Neutrophil (primary cell): ENCODE data around the gene RAB31.

Experiments
- H3K27ac ChIP-seq: fragments of 200-600 bp; sonication (generic); 2 replicates; pipeline ENCODE4 v1.5.1; 2016; ENCODE audit warnings: mild to moderate bottlenecking, moderate library complexity
- H3K27me3 ChIP-seq: fragments of 200-600 bp; sonication (generic); 2 replicates; pipeline ENCODE4 v1.6.0; 2016; ENCODE audit warnings: mild to moderate bottlenecking
- H3K36me3 ChIP-seq: fragments of 200-600 bp; sonication (generic); 2 replicates; pipeline ENCODE4 v1.5.1; 2017
- H3K4me1 ChIP-seq, 2 experiments: fragments of 200-600 bp in 1 of 2; sonication (generic) in 1 of 2; 1 replicate in 1 of 2; 2 replicates in 1 of 2; pipeline versions ENCODE4 v1.5.1 to v1.6.1; 2013 to 2016; ENCODE audit warnings: low read depth in 1 of 2, low read length in 1 of 2, mild to moderate bottlenecking in 1 of 2, moderate library complexity in 1 of 2; ENCODE audit not compliant: control insufficient read depth in 1 of 2, insufficient read depth in 1 of 2
- H3K4me3 ChIP-seq, 2 experiments: fragments of 200-600 bp in 1 of 2; sonication (generic) in 1 of 2; 1 replicate in 1 of 2; 2 replicates in 1 of 2; pipeline ENCODE4 v1.5.1; 2013 to 2016; ENCODE audit warnings: low read depth in 1 of 2, low read length in 1 of 2, mild to moderate bottlenecking in 1 of 2, moderate library complexity in 1 of 2
- H3K9me3 ChIP-seq: fragments of 200-600 bp; sonication (generic); 2 replicates; pipeline ENCODE4 v1.5.1; 2016
- TF ChIP-seq, protein P1 (sequence below): fragments of 200-600 bp; sonication (generic); IDR thresholded peaks from 2 replicates; pipeline ENCODE4 v1.5.1; 2016; ENCODE audit warnings: antibody characterized with exemption

Gene RAB31

DNA sequence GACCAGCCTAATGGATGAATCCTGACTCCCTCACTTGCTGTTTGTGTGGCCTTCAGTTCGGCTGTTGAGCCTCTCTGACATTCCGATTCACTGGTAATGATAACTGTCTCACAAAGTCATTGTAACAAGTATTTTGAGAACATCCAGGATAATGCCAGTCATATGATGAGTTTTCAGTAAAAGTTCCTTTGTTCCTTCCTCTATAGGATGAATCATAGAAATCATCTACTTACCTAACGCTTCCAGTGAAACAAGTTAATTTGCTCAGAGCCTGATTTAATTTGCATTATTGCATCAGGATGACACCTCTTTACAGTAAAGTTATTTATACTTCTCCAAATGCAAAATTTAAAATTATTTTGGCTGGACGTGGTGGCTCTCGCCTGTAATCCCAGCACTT is 32.0 kb downstream of the RAB31 start:
- Histone ChIP-seq H3K36me3 (peaks cover 4% of the 10 kb centered on the region), H3K27me3 (no peaks in the 10 kb centered on the region), H3K4me3 (no peak overlapping the region), H3K27ac (peak overlapping the region; percentile 89), H3K9me3 (no peaks in the 10 kb centered on the region), H3K4me1 (peaks cover 90 to 94% of the 10 kb centered on the region in 2 experiments)
- TF ChIP-seq, protein P1, sequence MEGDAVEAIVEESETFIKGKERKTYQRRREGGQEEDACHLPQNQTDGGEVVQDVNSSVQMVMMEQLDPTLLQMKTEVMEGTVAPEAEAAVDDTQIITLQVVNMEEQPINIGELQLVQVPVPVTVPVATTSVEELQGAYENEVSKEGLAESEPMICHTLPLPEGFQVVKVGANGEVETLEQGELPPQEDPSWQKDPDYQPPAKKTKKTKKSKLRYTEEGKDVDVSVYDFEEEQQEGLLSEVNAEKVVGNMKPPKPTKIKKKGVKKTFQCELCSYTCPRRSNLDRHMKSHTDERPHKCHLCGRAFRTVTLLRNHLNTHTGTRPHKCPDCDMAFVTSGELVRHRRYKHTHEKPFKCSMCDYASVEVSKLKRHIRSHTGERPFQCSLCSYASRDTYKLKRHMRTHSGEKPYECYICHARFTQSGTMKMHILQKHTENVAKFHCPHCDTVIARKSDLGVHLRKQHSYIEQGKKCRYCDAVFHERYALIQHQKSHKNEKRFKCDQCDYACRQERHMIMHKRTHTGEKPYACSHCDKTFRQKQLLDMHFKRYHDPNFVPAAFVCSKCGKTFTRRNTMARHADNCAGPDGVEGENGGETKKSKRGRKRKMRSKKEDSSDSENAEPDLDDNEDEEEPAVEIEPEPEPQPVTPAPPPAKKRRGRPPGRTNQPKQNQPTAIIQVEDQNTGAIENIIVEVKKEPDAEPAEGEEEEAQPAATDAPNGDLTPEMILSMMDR = no peak

DNA sequence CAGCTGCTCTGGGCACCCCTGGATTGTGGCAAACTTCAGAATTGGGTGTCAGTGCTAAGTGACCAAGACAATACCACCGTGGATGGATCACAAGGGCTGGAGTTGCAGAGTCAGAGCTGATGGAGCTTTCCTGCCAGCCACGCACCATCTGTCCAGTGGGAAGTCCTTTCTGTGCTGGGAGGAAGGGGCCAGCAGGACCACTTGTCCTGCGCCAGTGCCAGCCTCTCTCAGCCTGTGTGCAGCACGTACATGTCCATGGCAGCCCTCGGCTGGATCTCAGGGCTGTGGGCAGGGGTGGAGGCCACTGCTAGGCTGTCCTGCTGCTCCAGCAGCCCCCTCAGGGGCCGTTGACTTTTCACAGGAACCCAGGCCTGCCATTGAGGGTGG is 33.3 kb downstream of the RAB31 start:
- H3K27me3 ChIP-seq = no peaks in the 10 kb centered on the region
- peak overlapping the region; percentile 80 for H3K27ac ChIP-seq
- H3K4me3 ChIP-seq = no peak overlapping the region
- peaks cover 4% of the 10 kb centered on the region for H3K36me3 ChIP-seq
- peaks cover 90 to 94% of the 10 kb centered on the region in 2 experiments for H3K4me1 ChIP-seq
- TF ChIP-seq, protein P1 = no peak
- no peaks in the 10 kb centered on the region for H3K9me3 ChIP-seq

DNA sequence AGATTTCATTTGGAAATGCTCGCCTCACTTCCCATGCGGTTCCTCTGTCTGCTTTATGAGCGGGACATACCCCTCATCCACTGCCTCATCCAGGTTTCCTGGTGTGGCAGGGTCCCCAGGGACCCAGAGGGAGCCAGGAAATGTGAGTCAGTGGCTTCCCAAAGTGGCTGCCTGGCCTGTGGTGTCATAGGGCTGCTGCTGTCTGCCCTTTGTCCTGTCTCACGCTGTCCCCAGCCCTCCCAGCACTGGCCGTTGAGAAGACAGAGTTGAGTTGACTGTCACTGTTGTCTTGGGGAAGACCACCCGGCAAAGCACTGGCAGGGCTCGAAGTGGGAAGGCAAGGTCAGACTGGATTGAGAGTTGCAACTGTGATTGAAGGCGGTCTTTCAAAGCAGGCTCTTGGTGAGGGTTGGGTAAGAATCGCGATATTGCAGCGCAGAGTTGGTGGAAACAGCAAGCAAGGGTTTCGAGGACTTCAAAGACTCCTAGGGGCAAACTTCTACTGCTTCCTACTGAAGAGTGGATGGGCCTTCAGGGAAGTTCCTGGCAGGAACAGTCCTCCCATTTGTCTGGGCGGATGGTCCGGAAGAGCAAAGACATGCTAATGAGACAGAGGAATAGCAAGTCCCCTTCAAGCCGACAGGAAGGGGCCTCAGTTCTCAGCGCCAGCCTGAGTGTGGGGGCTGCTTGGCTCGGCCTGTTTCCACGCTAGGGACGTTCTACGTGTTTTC is 33.9 kb downstream of the RAB31 start:
- TF ChIP-seq, protein P1 = no peak
- H3K9me3 ChIP-seq = no peaks in the 10 kb centered on the region
- peak overlapping the region; percentile 80 for H3K27ac ChIP-seq
- H3K4me3 ChIP-seq = peak overlapping the region; percentile 37 to 54
- peaks cover 4% of the 10 kb centered on the region for H3K36me3 ChIP-seq
- peaks cover 90 to 94% of the 10 kb centered on the region in 2 experiments for H3K4me1 ChIP-seq
- H3K27me3 ChIP-seq = no peaks in the 10 kb centered on the region

DNA sequence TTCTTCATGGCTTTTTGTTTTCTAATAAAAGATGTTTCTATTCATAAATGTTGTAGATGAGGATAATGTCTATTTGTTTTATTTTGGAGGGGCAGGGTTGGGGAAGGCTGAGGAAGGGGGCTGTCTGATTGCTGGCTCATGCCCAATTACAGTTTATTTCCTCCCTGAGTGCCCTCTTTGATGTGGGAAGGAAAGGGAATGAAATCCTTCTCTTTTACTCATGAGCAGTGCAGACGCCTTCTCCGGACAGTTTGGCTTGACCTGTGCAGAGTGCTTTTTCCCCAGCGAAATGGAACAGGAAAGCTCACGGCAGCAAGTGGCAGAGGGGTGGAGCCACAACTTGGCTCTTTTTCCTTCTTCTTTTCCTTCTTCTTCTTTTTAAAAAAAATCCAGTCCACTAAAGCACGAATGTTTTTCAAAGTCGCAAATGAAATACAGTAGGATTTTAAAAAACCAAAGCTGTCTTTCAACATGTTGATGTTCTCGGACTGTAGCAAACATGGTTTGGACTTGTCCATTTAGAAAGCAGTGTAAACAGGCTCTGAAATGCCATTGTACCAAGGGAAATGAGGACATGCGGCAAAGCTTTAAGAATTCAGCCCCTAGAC is 34.5 kb downstream of the RAB31 start:
- Histone ChIP-seq H3K4me1 (peaks cover 91 to 94% of the 10 kb centered on the region in 2 experiments), H3K4me3 (peak overlapping the region; percentile 37 to 54)

DNA sequence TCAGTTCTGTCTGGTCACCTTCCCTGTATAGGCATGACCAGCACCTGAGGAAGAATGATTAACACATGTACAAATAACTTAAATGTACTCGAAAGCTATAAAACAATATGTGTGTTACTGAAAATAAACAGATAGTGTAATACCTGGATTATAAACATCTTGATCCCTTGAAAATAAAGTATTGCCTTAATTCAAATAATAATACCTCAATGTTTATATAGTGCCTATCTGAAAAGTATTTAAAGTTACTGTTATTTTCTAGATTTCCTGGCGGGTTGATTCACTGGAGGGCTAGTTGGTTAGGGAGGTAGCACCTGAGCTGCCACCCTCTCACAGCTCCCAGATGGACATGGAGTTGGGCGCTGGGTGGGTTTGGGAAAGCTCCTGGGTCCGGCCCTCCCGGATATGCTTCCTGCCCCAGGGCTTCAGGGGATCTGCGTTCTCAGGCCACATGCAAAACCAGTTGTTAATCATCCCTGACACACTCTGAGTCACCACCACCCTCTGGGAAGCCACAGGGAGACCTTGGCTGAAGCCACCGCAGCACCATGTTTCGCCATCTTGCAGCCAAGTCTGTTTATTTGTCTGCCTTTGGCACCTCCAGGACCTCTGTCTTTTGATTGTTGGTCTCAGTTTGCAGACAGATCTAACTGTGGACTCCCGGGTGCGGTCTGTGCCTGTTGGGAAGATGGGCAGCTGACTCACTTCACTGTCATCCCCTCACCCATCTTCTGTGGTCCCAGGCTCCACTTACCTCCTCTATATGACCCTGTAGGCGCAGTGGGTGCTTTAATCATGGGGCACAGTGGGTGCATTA is 35.3 kb downstream of the RAB31 start:
- no peaks in the 10 kb centered on the region for H3K9me3 ChIP-seq
- H3K36me3 ChIP-seq = no peaks in the 10 kb centered on the region
- TF ChIP-seq, protein P1 = no peak
- peak overlapping the region; percentile 80 for H3K27ac ChIP-seq
- peak overlapping the region; percentile 37 to 54 for H3K4me3 ChIP-seq
- peaks cover 93 to 94% of the 10 kb centered on the region in 2 experiments for H3K4me1 ChIP-seq
- H3K27me3 ChIP-seq = no peaks in the 10 kb centered on the region

More for the DNA sequence above, 34.5 kb downstream of the RAB31 start:
- Histone ChIP-seq H3K36me3 (peaks cover 4% of the 10 kb centered on the region), H3K27me3 (no peaks in the 10 kb centered on the region), H3K27ac (peak overlapping the region; percentile 80), H3K9me3 (no peaks in the 10 kb centered on the region)
- TF ChIP-seq, protein P1 = no peak
